NCI-H1436 (cell line): Measurements from ENCODE around the gene STEEP1.

Experiments
- DNase-seq: peaks from one replicate; lab custom pipeline; 2025; lab: John Stamatoyannopoulos, UW

The STEEP1 gene

GRCh38 chrX:119565107-119565663, at the start of gene STEEP1:
Gene STEEP1, minus strand, starts transcription at chrX:119565409. Its CDS starts 54 bp downstream, at chrX:119565355.
- DNase-seq, result peak; percentile 95

- DNase-seq, result no peak
These were observed 49.6 kb upstream of the STEEP1 start for GRCh38 chrX:119614776-119615175.

- DNase-seq, result no peak
These were observed 41.8 kb upstream of the STEEP1 start for GRCh38 chrX:119607018-119607389.

GRCh38 chrX:119606280-119607017, 41.2 kb upstream of the STEEP1 start, which contains the start of gene NKRF:
Gene NKRF, minus strand, starts transcription at chrX:119606424.
- DNase-seq, result peak; percentile 96

- DNase-seq, result peak; percentile 42
These were observed 40.5 kb upstream of the STEEP1 start for GRCh38 chrX:119605464-119606279.

GRCh38 chrX:119604766-119605463, 39.7 kb upstream of the STEEP1 start:
- no peak for DNase-seq

- no peak for DNase-seq
These were observed 37.6 kb upstream of the STEEP1 start for GRCh38 chrX:119602701-119603255.

- no peak for DNase-seq
These were observed 24.6 kb upstream of the STEEP1 start for GRCh38 chrX:119589810-119590209.

DNA sequence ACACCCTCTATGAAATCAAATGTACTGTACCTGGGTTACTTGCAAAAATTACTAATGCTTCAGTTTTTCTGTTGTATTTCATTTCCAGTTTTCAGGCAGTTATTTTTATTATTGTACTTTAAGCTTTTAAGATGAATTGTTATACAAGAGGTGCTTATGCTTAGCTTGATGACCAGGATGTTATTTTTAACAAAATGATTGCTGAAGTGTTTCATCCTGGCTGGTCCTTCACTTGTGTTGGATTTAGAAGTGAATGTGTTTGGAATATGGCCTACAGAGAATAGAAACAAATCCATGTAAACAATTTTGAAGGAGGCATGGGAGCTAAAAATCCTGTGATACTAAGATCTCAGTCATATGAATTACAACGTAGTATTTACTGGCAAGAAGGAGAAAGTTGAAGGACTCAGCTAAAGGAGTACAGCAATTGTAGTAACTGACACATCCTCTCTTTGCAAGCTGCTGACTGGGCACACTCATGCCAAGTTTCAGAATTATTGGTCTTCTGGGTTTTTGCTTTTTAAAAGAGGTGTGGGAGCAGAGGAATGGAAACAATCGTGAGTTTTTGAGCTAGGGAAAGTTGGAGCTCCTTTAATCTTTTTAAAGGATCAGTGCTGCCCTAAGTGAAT, 18.3 kb upstream of the STEEP1 start:
- no peak for DNase-seq

DNA sequence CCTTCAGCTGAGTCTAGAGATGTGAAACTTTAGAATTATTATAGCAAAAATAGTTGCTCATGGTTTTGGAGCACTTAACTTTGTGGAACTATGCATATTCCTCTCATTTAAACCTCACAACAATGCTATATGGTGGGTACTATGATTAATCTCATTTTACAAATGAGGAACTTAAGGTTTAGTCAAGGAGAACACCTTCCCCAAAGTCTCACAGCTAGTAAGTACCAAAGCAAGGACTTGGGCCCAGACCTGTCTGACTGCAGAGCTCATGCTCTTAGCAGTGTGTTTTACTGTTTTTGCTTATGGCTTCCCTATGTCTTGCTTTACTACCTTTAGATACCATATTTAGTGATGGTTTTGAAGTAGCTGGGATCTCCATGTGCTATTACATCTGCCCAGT, 14.2 kb upstream of the STEEP1 start:
- DNase-seq, result no peak

GRCh38 chrX:119574394-119575266, 9.4 kb upstream of the STEEP1 start, which contains the start of gene UBE2A:
Gene UBE2A, plus strand, starts transcription at chrX:119574563. Its CDS starts 149 bp downstream, at chrX:119574712.
- DNase-seq, result peak; percentile 95

DNA sequence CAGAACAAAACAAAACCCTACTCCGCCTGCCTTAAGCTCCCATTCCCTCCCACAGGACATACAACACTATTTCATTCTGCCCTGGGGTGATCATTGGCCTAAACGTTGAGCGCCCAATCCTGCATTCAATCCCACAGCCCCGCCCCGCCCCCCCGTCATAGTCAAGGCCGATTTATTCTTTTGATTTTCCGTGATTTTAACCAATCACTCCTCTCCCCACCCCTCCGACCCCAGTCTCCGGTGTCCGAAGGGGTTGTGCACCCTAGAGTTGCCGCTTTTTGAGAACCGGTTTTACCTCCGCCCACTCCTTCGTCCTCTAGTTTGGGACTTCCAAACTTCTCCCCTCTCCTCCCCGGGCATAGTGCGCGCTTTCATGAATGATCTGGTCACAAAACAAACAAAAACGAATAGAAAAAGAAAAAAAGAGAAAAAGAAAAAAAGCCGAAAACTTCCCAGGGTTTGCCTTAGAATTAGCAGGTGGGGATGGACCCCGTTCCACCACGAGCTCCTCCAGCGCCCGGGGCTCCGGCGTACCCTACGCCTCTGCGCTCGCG, 8.7 kb upstream of the STEEP1 start:
- DNase-seq, result no peak

DNA sequence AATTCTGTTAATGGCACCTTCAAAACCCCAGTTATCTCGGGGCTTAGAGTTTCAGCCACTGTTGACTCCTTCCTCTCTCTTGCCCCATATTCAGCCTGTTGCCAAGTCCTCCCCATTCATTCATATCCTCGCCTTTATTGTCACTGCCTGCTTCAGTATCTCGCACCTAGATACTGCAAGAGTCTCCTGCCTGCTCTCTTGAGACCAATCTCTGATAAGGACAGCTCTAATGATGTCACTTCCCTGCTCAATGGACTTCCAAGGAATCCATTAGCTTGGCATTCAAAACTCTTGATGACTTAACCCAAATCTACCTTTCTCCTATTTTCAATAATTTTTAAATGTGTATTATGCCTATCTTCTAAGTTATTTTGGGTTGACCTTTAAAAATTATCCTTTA, 8.0 kb upstream of the STEEP1 start:
- DNase-seq, result no peak

DNA sequence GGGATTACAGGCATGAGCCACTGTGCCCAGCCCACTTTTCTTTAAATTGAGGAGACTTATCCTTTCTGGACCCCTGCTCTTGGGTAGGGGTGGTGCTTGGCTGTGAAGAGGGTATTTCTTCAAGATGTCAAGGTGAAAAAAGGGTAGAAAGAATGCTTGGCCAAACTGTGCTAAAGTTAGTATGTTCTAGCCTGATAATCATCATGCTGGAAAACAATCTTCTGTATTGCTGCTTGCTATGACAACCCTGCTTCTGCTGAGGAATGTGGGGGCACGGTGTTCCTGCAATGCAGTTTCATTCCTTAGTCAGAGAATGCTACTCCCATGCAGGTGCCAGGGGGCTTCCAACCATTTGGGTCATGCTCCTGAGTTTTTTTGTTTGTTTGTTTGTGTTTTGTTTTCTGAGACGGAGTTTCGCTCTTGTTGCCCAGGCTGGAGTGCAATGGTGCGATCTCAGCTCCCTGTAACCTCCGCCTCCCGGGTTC, 5.2 kb upstream of the STEEP1 start:
- DNase-seq, result no peak

- DNase-seq, result no peak
These were observed 12.7 kb downstream of the STEEP1 start for GRCh38 chrX:119552508-119552907.

GRCh38 chrX:119549327-119550016, 15.7 kb downstream of the STEEP1 start:
- DNase-seq, result no peak

- no peak for DNase-seq
These were observed 24.0 kb downstream of the STEEP1 start for GRCh38 chrX:119541188-119541587.

- DNase-seq, result no peak
These were observed 25.3 kb downstream of the STEEP1 start for GRCh38 chrX:119539872-119540271.

- DNase-seq, result no peak
These were observed 27.7 kb downstream of the STEEP1 start for GRCh38 chrX:119537487-119537886.
